GM23338 (cell line): ENCODE data around the gene RAB1B. TPM values are rescaled to one million over a fixed set of nuclear protein-coding genes. Genes with fewer than 3 reads are reported as not detected.

ENCODE experiments used
- ATAC-seq: fragments of 200-7000 bp; cut with Tn5 transposase; 3 replicates; pipeline ENCODE4 v1.9.1; 2020
- DNase-seq: peaks from one replicate; pipeline ENCODE4 v3.0.0-alpha.2; 2015; ENCODE audit warnings: low spot score
- H2AFZ ChIP-seq: fragments of 200-600 bp; sonication (generic); 2 replicates; pipeline ENCODE4 v1.8.0; 2016; ENCODE audit warnings: antibody characterized with exemption, mild to moderate bottlenecking, moderate library complexity
- H3F3A ChIP-seq: fragments of 200-600 bp; sonication (generic); replicated peaks from 2 replicates; pipeline ENCODE4 v1.8.0; 2017; ENCODE audit warnings: antibody characterized with exemption, mixed run types, low read depth
- H3K27ac ChIP-seq: fragments of 200-600 bp; sonication (generic); 2 replicates; pipeline ENCODE4 v1.6.1; 2016; ENCODE audit warnings: low read depth
- H3K27me3 ChIP-seq: fragments of 200-600 bp; sonication (generic); 2 replicates; pipeline ENCODE4 v1.8.0; 2016; ENCODE audit warnings: mild to moderate bottlenecking, mixed run types, moderate library complexity; ENCODE audit not compliant: insufficient read depth
- H3K36me3 ChIP-seq: fragments of 200-600 bp; sonication (generic); 2 replicates; pipeline ENCODE4 v1.8.0; 2016; ENCODE audit warnings: mild to moderate bottlenecking; ENCODE audit not compliant: insufficient read depth
- H3K4me1 ChIP-seq: fragments of 200-600 bp; sonication (generic); 2 replicates; pipeline ENCODE4 v1.8.0; 2016; ENCODE audit warnings: mild to moderate bottlenecking, moderate library complexity; ENCODE audit not compliant: insufficient read depth
- H3K4me2 ChIP-seq: fragments of 200-600 bp; sonication (generic); 2 replicates; pipeline ENCODE4 v1.7.1; 2017; ENCODE audit warnings: mixed run types
- H3K4me3 ChIP-seq: fragments of 200-600 bp; sonication (generic); 2 replicates; pipeline ENCODE4 v1.6.1; 2016; ENCODE audit warnings: mixed run types
- H3K79me2 ChIP-seq: fragments of 200-600 bp; sonication (generic); replicated peaks from 2 replicates; pipeline ENCODE4 v1.8.0; 2017; ENCODE audit warnings: mild to moderate bottlenecking; ENCODE audit not compliant: insufficient read depth
- H3K9me2 ChIP-seq: fragments of 200-600 bp; sonication (generic); 2 replicates; pipeline ENCODE4 v1.8.0; 2017; ENCODE audit not compliant: insufficient read depth
- H4K20me1 ChIP-seq: fragments of 200-600 bp; sonication (generic); replicated peaks from 2 replicates; pipeline ENCODE4 v1.8.0; 2017; ENCODE audit warnings: mild to moderate bottlenecking; ENCODE audit not compliant: insufficient read depth
- H3K27ac Mint-ChIP-seq: 2 replicates; pipeline ENCODE4 v1.8.0; 2020; ENCODE audit warnings: inconsistent platforms, mild to moderate bottlenecking, moderate library complexity, mixed read lengths
- H3K27me3 Mint-ChIP-seq: 3 replicates; pipeline ENCODE4 v1.8.0; 2022; ENCODE audit warnings: low read depth, mild to moderate bottlenecking, moderate library complexity, mixed read lengths, inconsistent platforms; ENCODE audit not compliant: insufficient read depth, poor library complexity
- H3K36me3 Mint-ChIP-seq: 3 replicates; pipeline ENCODE4 v1.8.0; 2021; ENCODE audit warnings: low read depth, mild to moderate bottlenecking, inconsistent platforms, moderate library complexity, mixed read lengths
- H3K4me1 Mint-ChIP-seq: 3 replicates; pipeline ENCODE4 v1.8.0; 2020; ENCODE audit warnings: mild to moderate bottlenecking, inconsistent platforms, mixed read lengths
- H3K4me3 Mint-ChIP-seq: 3 replicates; pipeline ENCODE4 v1.8.0; 2021; ENCODE audit warnings: moderate library complexity, mild to moderate bottlenecking, inconsistent platforms, mixed read lengths
- H3K9me3 Mint-ChIP-seq: 3 replicates; pipeline ENCODE4 v1.8.0; 2020; ENCODE audit warnings: moderate library complexity, mild to moderate bottlenecking, inconsistent platforms, mixed read lengths
- CREB1 ChIP-seq: fragments of 250-450 bp; sonication (Bioruptor Pico); IDR thresholded peaks from 2 replicates; pipeline ENCODE4 v1.5.0; 2020; ENCODE audit warnings: low read depth, mild to moderate bottlenecking, moderate library complexity
- EZH2phosphoT487 ChIP-seq: fragments of 200-600 bp; sonication (generic); IDR thresholded peaks from one replicate; pipeline ENCODE4 v1.8.1; 2018; ENCODE audit warnings: antibody characterized with exemption; ENCODE audit not compliant: unreplicated experiment
- JUNB ChIP-seq: IDR thresholded peaks from one replicate; pipeline ENCODE4 v1.6.1; 2016; ENCODE audit warnings: antibody characterized with exemption; ENCODE audit not compliant: unreplicated experiment
- NANOG ChIP-seq: IDR thresholded peaks from 2 replicates; pipeline ENCODE4 v1.6.1; 2016; ENCODE audit warnings: antibody characterized with exemption, borderline replicate concordance
- POLR2AphosphoS5 ChIP-seq: IDR thresholded peaks from 2 replicates; pipeline ENCODE4 v1.6.1; 2016; ENCODE audit warnings: antibody characterized with exemption, low read depth
- STAT1 ChIP-seq: IDR thresholded peaks from one replicate; pipeline ENCODE4 v1.6.1; 2016; ENCODE audit warnings: antibody characterized with exemption; ENCODE audit not compliant: unreplicated experiment
- ZNF114 ChIP-seq: fragments of 250-450 bp; sonication (Bioruptor Pico); IDR thresholded peaks from 2 replicates; pipeline ENCODE4 v1.5.0; 2020; ENCODE audit warnings: mild to moderate bottlenecking, moderate library complexity
- ZNF331 ChIP-seq: fragments of 250-450 bp; sonication (Bioruptor Pico); IDR thresholded peaks from 2 replicates; pipeline ENCODE4 v1.5.0; 2020; ENCODE audit warnings: low read depth, mild to moderate bottlenecking, moderate library complexity
- polyA plus RNA-seq: library from polyadenylated mRNA; unstranded; fragments of >200 nt; fragmentation: Nextera tagmentation; extraction: Ambion mirVana; gene quantifications from 2 replicates; pipeline ENCODE4 v1.2.1, GENCODE V29; 2016
- total RNA-seq: library from RNA; depleted of rRNA; stranded (reverse); fragments of >200 nt; shearing (Covaris generic); gene quantifications from 2 replicates; pipeline ENCODE4 v1.2.3, GENCODE V29; 2014
- TF ChIP-seq, protein P1 (sequence below): fragments of 250-450 bp; sonication (Bioruptor Pico); IDR thresholded peaks from 2 replicates; pipeline ENCODE4 v1.5.0; 2020; ENCODE audit warnings: mild to moderate bottlenecking, moderate library complexity

Gene RAB1B
- total and polyA plus RNA-seq, 2 experiments from 2014 or later = 30.5 to 92.7 TPM

DNA sequence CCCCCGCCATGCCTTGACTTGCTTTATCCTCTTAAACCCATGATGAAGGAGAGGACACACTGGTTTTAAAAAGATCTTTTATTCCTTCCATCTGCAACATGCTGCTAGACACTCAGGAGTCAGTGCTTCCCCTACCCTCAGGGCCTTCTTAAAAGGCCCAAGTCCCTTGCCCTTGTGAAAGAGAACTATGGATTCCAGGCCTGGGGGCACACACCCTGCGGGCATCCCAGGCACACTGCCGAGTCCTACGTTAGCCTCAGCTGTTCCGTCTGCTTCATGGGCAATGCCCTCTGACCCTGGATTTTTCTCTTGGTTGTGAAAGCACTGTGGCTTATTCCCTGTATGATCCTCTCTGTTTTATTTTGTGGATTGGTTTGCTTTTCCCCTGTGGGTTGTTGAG is 35.1 kb upstream of the RAB1B start (continued):
- TF ChIP-seq, protein P1, sequence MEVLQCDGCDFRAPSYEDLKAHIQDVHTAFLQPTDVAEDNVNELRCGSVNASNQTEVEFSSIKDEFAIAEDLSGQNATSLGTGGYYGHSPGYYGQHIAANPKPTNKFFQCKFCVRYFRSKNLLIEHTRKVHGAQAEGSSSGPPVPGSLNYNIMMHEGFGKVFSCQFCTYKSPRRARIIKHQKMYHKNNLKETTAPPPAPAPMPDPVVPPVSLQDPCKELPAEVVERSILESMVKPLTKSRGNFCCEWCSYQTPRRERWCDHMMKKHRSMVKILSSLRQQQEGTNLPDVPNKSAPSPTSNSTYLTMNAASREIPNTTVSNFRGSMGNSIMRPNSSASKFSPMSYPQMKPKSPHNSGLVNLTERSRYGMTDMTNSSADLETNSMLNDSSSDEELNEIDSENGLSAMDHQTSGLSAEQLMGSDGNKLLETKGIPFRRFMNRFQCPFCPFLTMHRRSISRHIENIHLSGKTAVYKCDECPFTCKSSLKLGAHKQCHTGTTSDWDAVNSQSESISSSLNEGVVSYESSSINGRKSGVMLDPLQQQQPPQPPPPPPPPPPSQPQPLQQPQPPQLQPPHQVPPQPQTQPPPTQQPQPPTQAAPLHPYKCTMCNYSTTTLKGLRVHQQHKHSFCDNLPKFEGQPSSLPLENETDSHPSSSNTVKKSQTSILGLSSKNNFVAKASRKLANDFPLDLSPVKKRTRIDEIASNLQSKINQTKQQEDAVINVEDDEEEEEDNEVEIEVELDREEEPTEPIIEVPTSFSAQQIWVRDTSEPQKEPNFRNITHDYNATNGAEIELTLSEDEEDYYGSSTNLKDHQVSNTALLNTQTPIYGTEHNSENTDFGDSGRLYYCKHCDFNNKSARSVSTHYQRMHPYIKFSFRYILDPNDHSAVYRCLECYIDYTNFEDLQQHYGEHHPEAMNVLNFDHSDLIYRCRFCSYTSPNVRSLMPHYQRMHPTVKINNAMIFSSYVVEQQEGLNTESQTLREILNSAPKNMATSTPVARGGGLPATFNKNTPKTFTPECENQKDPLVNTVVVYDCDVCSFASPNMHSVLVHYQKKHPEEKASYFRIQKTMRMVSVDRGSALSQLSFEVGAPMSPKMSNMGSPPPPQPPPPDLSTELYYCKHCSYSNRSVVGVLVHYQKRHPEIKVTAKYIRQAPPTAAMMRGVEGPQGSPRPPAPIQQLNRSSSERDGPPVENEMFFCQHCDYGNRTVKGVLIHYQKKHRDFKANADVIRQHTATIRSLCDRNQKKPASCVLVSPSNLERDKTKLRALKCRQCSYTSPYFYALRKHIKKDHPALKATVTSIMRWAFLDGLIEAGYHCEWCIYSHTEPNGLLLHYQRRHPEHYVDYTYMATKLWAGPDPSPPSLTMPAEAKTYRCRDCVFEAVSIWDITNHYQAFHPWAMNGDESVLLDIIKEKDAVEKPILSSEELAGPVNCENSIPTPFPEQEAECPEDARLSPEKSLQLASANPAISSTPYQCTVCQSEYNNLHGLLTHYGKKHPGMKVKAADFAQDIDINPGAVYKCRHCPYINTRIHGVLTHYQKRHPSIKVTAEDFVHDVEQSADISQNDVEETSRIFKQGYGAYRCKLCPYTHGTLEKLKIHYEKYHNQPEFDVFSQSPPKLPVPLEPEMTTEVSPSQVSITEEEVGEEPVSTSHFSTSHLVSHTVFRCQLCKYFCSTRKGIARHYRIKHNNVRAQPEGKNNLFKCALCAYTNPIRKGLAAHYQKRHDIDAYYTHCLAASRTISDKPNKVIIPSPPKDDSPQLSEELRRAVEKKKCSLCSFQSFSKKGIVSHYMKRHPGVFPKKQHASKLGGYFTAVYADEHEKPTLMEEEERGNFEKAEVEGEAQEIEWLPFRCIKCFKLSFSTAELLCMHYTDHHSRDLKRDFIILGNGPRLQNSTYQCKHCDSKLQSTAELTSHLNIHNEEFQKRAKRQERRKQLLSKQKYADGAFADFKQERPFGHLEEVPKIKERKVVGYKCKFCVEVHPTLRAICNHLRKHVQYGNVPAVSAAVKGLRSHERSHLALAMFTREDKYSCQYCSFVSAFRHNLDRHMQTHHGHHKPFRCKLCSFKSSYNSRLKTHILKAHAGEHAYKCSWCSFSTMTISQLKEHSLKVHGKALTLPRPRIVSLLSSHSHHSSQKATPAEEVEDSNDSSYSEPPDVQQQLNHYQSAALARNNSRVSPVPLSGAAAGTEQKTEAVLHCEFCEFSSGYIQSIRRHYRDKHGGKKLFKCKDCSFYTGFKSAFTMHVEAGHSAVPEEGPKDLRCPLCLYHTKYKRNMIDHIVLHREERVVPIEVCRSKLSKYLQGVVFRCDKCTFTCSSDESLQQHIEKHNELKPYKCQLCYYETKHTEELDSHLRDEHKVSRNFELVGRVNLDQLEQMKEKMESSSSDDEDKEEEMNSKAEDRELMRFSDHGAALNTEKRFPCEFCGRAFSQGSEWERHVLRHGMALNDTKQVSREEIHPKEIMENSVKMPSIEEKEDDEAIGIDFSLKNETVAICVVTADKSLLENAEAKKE (CRISPR knock-in tag) = no peak
- TF ChIP-seq NANOG (no peak), POLR2AphosphoS5 (no peak), EZH2phosphoT487 (no peak), JUNB (no peak), ZNF331 (CRISPR knock-in tag) (no peak)

DNA sequence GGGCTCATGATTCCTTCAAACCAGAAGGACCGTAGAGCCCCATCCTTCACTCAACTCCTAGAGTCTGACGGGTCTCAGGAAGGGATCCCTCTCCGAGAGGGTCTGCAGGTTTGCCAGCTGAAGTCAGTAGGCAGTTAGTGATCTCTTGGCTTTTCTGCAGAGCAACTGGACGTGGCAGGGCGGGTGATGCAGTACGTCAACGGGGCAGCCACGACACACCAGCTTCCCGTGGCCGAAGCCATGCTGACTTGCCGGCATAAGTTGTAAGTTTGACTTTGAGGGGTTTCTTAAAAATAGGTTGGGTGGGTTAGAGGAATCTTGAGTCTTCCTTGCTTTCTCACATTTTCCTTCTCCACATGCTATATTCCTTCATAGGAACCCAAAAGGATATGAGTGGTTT is 33.3 kb upstream of the RAB1B start:
- no peak overlapping the region for H3K27ac Mint-ChIP-seq
- Histone ChIP-seq H2AFZ (no peak overlapping the region), H4K20me1 (no peaks in the 10 kb centered on the region; the same call in 1 of the 2 replicates), H3F3A (0 out of 2 replicates have a peak, but pooled peaks cover 4% of the 10 kb centered on the region), H3K27ac (no peak overlapping the region), H3K79me2 (no peaks in the 10 kb centered on the region), H3K27me3 (no peaks in the 10 kb centered on the region), H3K4me2 (no peak overlapping the region), H3K4me1 (no peaks in the 10 kb centered on the region), H3K36me3 (no peaks in the 10 kb centered on the region; the same call in 1 of the 2 replicates), H3K9me2 (no peaks in the 10 kb centered on the region), H3K4me3 (no peak overlapping the region)
- peaks cover 20% of the 10 kb centered on the region for H3K4me1 Mint-ChIP-seq
- peaks cover 6% of the 10 kb centered on the region; the same call in 2 of the 3 replicates for H3K36me3 Mint-ChIP-seq
- H3K4me3 Mint-ChIP-seq = no peak overlapping the region
- peaks cover 16% of the 10 kb centered on the region for H3K27me3 Mint-ChIP-seq
- no peaks in the 10 kb centered on the region for H3K9me3 Mint-ChIP-seq
- DNase-seq (no peak), ATAC-seq (no peak)
- TF ChIP-seq NANOG = no peak
- TF ChIP-seq ZNF331 (CRISPR knock-in tag) = no peak
- TF ChIP-seq POLR2AphosphoS5 = no peak
- TF ChIP-seq, protein P1 (CRISPR knock-in tag) = no peak
- no peak for TF ChIP-seq STAT1
- no peak for TF ChIP-seq ZNF114
- TF ChIP-seq CREB1 (CRISPR knock-in tag) = no peak
